GM12878 (cell line): ENCODE data around the gene PAK2. TPM values are rescaled to one million over a fixed set of nuclear protein-coding genes. Genes with fewer than 3 reads are reported as not detected.

Source experiments
- ATAC-seq: fragments of 200-7000 bp; cut with Tn5 transposase; 3 replicates; pipeline ENCODE4 v1.9.1; 2020; ENCODE audit warnings: mild to moderate bottlenecking, moderate library complexity
- BruUV-seq: library from RNA; stranded (reverse); fragments of 400-500 nt; replicated peaks from 2 replicates; lab custom pipeline; 2021; lab: Mats Ljungman, UMichigan
- CTCF ChIA-PET: fragments of 300-600 bp; sonication (Branson Sonifier 250); formaldehyde crosslinking; extraction: SDS; loops from one replicate; lab custom pipeline; 2021; ENCODE audit warnings: inconsistent platforms; lab: Yijun Ruan, JAX
- POLR2A ChIA-PET: fragments of 350-600 bp; formaldehyde crosslinking; extraction: SDS; loops from one replicate; lab custom pipeline; 2021; ENCODE audit warnings: inconsistent platforms; lab: Charles Lee
- RAD21 ChIA-PET: fragments of 300-600 bp; sonication (Branson Sonifier 250); formaldehyde crosslinking; loops from one replicate; lab custom pipeline; 2023; ENCODE audit warnings: antibody characterized with exemption; ENCODE audit not compliant: unreplicated experiment; lab: Charles Lee
- SMC1A ChIA-PET: fragments of 300-600 bp; sonication (Branson Sonifier 250); formaldehyde crosslinking; loops from one replicate; lab custom pipeline; 2023; ENCODE audit not compliant: unreplicated experiment, uncharacterized antibody; lab: Charles Lee
- DNase-seq: peaks from one replicate; pipeline ENCODE4 v3.0.0-alpha.2; 2011; ENCODE audit warnings: low read depth, low spot score
- FAIRE-seq: peaks from 3 replicates; lab custom pipeline; 2011; peaks lifted over from hg19 to GRCh38; lab: Jason Lieb, UNC
- H2AFZ ChIP-seq: 2 replicates; pipeline ENCODE4 v1.6.0; 2011; ENCODE audit warnings: low read depth, low read length, control low read depth; ENCODE audit not compliant: control insufficient read depth
- H3K27ac ChIP-seq: 2 replicates; pipeline ENCODE4 v1.5.1; 2011; ENCODE audit warnings: control low read depth; ENCODE audit not compliant: control insufficient read depth, insufficient read depth
- H3K27me3 ChIP-seq, 2 experiments: replicated peaks in 1 of 2; 2 replicates each; pipeline versions ENCODE4 v1.6.0 to v1.6.1; 2011; ENCODE audit warnings: low read length in 1 of 2; ENCODE audit not compliant: control insufficient read depth in 2 of 2, insufficient read depth in 2 of 2
- H3K36me3 ChIP-seq, 2 experiments: 2 replicates each; pipeline ENCODE4 v1.5.1; 2011; ENCODE audit warnings: low read length in 1 of 2; ENCODE audit not compliant: control insufficient read depth in 2 of 2, insufficient read depth in 2 of 2
- H3K4me1 ChIP-seq: 2 replicates; pipeline ENCODE4 v1.6.1; 2011; ENCODE audit warnings: mild to moderate bottlenecking, low read length, moderate library complexity, mixed read lengths; ENCODE audit not compliant: control insufficient read depth, insufficient read depth
- H3K4me2 ChIP-seq: 2 replicates; pipeline ENCODE4 v1.6.0; 2011; ENCODE audit warnings: control low read depth; ENCODE audit not compliant: control insufficient read depth, insufficient read depth
- H3K4me3 ChIP-seq: fragments of 200-600 bp; sonication (generic); 2 replicates; pipeline ENCODE4 v1.5.1; 2016
- H3K79me2 ChIP-seq: 2 replicates; pipeline ENCODE4 v1.6.0; 2011; ENCODE audit warnings: low read length; ENCODE audit not compliant: control insufficient read depth, insufficient read depth
- H3K9ac ChIP-seq: 2 replicates; pipeline ENCODE4 v1.8.0; 2011; ENCODE audit warnings: low read length, control low read depth, mixed read lengths; ENCODE audit not compliant: control insufficient read depth, insufficient read depth
- H3K9me3 ChIP-seq: replicated peaks from 3 replicates; pipeline ENCODE4 v1.5.1; 2011; ENCODE audit warnings: mild to moderate bottlenecking, low read length; ENCODE audit not compliant: control insufficient read depth, insufficient read depth
- H4K20me1 ChIP-seq: 2 replicates; pipeline ENCODE4 v1.6.0; 2011; ENCODE audit not compliant: control insufficient read depth, insufficient read depth
- BCLAF1 ChIP-seq: fragments of 450-650 bp; IDR thresholded peaks from 2 replicates; pipeline ENCODE4 v1.6.1; 2017; ENCODE audit warnings: antibody characterized with exemption, mild to moderate bottlenecking, moderate library complexity
- JUNB ChIP-seq: IDR thresholded peaks from 2 replicates; pipeline ENCODE4 v1.6.1; 2016; ENCODE audit warnings: antibody characterized with exemption, mild to moderate bottlenecking
- MAX ChIP-seq: IDR thresholded peaks from 2 replicates; pipeline ENCODE4 v1.6.1; 2012; ENCODE audit warnings: low read depth, low read length, improper control_type of control experiment
- NBN ChIP-seq: fragments of 450-650 bp; IDR thresholded peaks from 2 replicates; pipeline ENCODE4 v1.6.1; 2016
- NR2C2 ChIP-seq: IDR thresholded peaks from 2 replicates; pipeline ENCODE4 v1.6.1; 2011; ENCODE audit warnings: borderline replicate concordance, low read depth; ENCODE audit not compliant: control insufficient read depth, insufficient read length
- POLR2AphosphoS2 ChIP-seq: IDR thresholded peaks from 2 replicates; pipeline ENCODE4 v1.6.1; 2011; ENCODE audit warnings: low read depth, mild to moderate bottlenecking, low read length, improper control_type of control experiment, moderate library complexity
- RBBP5 ChIP-seq: fragments of 200-600 bp; sonication (generic); conservative IDR thresholded peaks from 2 replicates; pipeline ENCODE4 v1.6.1; 2016
- RELA ChIP-seq: fragments of 450-650 bp; IDR thresholded peaks from 2 replicates; pipeline ENCODE4 v1.8.0; 2014; ENCODE audit warnings: borderline replicate concordance; ENCODE audit not compliant: partially characterized antibody
- SIX5 ChIP-seq: IDR thresholded peaks from 2 replicates; pipeline ENCODE4 v1.6.1; 2011; ENCODE audit warnings: mild to moderate bottlenecking, low read depth, low read length, moderate library complexity; ENCODE audit not compliant: severe bottlenecking
- SMAD1 ChIP-seq: fragments of 450-650 bp; IDR thresholded peaks from 2 replicates; pipeline ENCODE4 v1.6.1; 2018; ENCODE audit warnings: mild to moderate bottlenecking, low read depth; ENCODE audit not compliant: partially characterized antibody
- SUZ12 ChIP-seq: fragments of 200-600 bp; sonication (generic); IDR thresholded peaks from one replicate; pipeline ENCODE4 v1.6.1; 2018; ENCODE audit warnings: antibody characterized with exemption, mild to moderate bottlenecking; ENCODE audit not compliant: unreplicated experiment
- TARDBP ChIP-seq: IDR thresholded peaks from 2 replicates; pipeline ENCODE4 v1.6.1; 2016; ENCODE audit warnings: borderline replicate concordance
- TCF7 ChIP-seq: IDR thresholded peaks from 2 replicates; pipeline ENCODE4 v1.6.1; 2014; ENCODE audit warnings: antibody characterized with exemption, borderline replicate concordance
- ZZZ3 ChIP-seq: IDR thresholded peaks from 2 replicates; pipeline ENCODE4 v1.6.1; 2011; ENCODE audit warnings: low read depth; ENCODE audit not compliant: control insufficient read depth, insufficient read length
- WGBS: methylation state at CpG from one replicate; pipeline ENCODE4 v1.1.6; 2016; ENCODE audit warnings: low lambda C conversion rate; ENCODE audit not compliant: insufficient replicate concordance, insufficient coverage; ENCODE audit errors: missing lambda C conversion rate; 5-methylcytosine and 5-hydroxymethylcytosine counted together
- in situ Hi-C: fragments of 300-500 bp; cut with MboI; formaldehyde crosslinking; loops from 9 replicates; pipeline ENCODE4 v1.14.3; 2018; ENCODE audit warnings: mixed read lengths
- intact Hi-C: fragments of 100-400 bp; cut with micrococcal nuclease; formaldehyde crosslinking; loops from one replicate; pipeline ENCODE4 v1.14.2; 2022; ENCODE audit not compliant: unreplicated experiment
- polyA plus RNA-seq, 11 experiments: library from polyadenylated mRNA; depleted of rRNA in 4 of 11; unstranded in 6 of 11; stranded (reverse) in 5 of 11; fragments of >200 nt; fragmentation: Nextera tagmentation in 4 of 11; fragmentation: Illumina TruSeq in 1 of 11; extraction: Ambion mirVana in 4 of 11; extraction: Trizol in 1 of 11; gene quantifications; 1 replicate in 1 of 11; 2 replicates in 10 of 11; pipeline versions ENCODE4 v1.2.1 to v1.2.3, GENCODE V29; 2011 to 2016; ENCODE audit warnings: inconsistent platforms in 2 of 11, missing spikeins in 2 of 11, low read depth in 1 of 11
- total RNA-seq, 4 experiments: library from RNA; depleted of rRNA in 3 of 4; stranded (reverse); fragments of >200 nt in 3 of 4; fragmentation: Illumina TruSeq in 1 of 4; extraction: Trizol in 1 of 4; gene quantifications; 2 replicates each; pipeline versions ENCODE4 v1.2.1 to v1.2.3, GENCODE V29; 2013 to 2021
- TF ChIP-seq, protein P1 (sequence below): IDR thresholded peaks from 2 replicates; pipeline ENCODE4 v1.6.1; 2012; ENCODE audit warnings: low read depth, low read length, improper control_type of control experiment
- TF ChIP-seq, protein P2 (sequence below): fragments of 450-650 bp; IDR thresholded peaks from 2 replicates; pipeline ENCODE4 v1.6.1; 2016; ENCODE audit warnings: mild to moderate bottlenecking

The PAK2 gene
- total and polyA plus RNA-seq, 10 of the 15 experiments (the other 5 are each of a cell fraction or from before 2014, with no cell fraction given): 9.0 to 59.1 (median 27.0) TPM

DNA sequence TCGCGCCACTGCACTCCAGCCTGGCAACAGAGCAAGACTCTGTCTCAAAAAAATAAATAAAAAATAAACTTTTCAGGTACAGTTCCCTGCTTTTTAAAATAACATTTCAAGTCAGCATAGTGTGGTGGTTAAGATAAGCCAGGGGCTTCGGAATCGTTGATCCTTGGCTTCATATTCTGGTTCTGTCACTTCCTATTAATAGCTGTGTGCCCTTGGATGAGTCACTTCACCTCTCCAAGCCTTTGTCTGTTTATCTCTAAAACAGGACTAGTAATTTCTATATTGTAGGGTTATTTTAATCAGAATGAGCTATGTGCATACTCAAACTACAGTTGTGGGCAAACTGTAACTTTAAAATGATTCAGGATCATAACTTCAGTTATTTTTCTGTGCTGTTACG lies 74.2 kb downstream of the PAK2 start:
- intact Hi-C loops (no loop called here), in situ Hi-C loops (no loop called here)
- BruUV-seq: no TSS peak
- RAD21 ChIA-PET: no interaction called here
- no peak for ATAC-seq
- SMC1A ChIA-PET: no interaction called here
- WGBS: 99% methylated on average over 5 of the region's 5 CpGs
- no peaks in the 10 kb centered on the region for H3K27me3 ChIP-seq
- no peaks in the 10 kb centered on the region for H4K20me1 ChIP-seq
- peaks cover 7 to 20% of the 10 kb centered on the region in 2 experiments for H3K36me3 ChIP-seq
- no peaks in the 10 kb centered on the region for H3K79me2 ChIP-seq
- H3K9ac ChIP-seq: no peak overlapping the region
- H3K9me3 ChIP-seq: no peaks in the 10 kb centered on the region
- no peak for DNase-seq
- no peak for FAIRE-seq
- TF ChIP-seq NBN (no peak), TCF7 (no peak), TARDBP (no peak), MAX (no peak), RBBP5 (no peak), SUZ12 (no peak), RELA (no peak), POLR2AphosphoS2 (no peak), JUNB (no peak), ZZZ3 (no peak), BCLAF1 (no peak), NR2C2 (no peak), SIX5 (no peak), SMAD1 (no peak)
- TF ChIP-seq, protein P1, sequence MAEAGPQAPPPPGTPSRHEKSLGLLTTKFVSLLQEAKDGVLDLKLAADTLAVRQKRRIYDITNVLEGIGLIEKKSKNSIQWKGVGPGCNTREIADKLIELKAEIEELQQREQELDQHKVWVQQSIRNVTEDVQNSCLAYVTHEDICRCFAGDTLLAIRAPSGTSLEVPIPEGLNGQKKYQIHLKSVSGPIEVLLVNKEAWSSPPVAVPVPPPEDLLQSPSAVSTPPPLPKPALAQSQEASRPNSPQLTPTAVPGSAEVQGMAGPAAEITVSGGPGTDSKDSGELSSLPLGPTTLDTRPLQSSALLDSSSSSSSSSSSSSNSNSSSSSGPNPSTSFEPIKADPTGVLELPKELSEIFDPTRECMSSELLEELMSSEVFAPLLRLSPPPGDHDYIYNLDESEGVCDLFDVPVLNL: no peak
- TF ChIP-seq, protein P2, sequence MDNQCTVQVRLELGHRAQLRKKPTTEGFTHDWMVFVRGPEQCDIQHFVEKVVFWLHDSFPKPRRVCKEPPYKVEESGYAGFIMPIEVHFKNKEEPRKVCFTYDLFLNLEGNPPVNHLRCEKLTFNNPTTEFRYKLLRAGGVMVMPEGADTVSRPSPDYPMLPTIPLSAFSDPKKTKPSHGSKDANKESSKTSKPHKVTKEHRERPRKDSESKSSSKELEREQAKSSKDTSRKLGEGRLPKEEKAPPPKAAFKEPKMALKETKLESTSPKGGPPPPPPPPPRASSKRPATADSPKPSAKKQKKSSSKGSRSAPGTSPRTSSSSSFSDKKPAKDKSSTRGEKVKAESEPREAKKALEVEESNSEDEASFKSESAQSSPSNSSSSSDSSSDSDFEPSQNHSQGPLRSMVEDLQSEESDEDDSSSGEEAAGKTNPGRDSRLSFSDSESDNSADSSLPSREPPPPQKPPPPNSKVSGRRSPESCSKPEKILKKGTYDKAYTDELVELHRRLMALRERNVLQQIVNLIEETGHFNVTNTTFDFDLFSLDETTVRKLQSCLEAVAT: no peak
- CTCF ChIA-PET: interaction anchor here (1.6 kb wide), 1 partner anchor 204 kb away, joined by 4 read pairs; no protein-coding TSS in a partner anchor
- H3K4me1 ChIP-seq: no peaks in the 10 kb centered on the region
- no peak overlapping the region for H3K4me2 ChIP-seq
- no peak overlapping the region for H3K27ac ChIP-seq
- POLR2A ChIA-PET: no interaction called here
- no peak overlapping the region for H2AFZ ChIP-seq
- H3K4me3 ChIP-seq: no peak overlapping the region
